ENCODE data around the gene C8A. TPM values are rescaled to one million over a fixed set of nuclear protein-coding genes. Genes with fewer than 3 reads are reported as not detected.

The C8A gene
- total and polyA plus RNA-seq, 2 of the 13 experiments (the other 11 are each of a cell fraction or from before 2014, with no cell fraction given) = 10.5 to 15.0 TPM

- intact Hi-C loops (cut with micrococcal nuclease; ENCODE audit: unreplicated experiment) (no loop called here), in situ Hi-C loops (cut with HindIII; ENCODE audit: extremely low pct_ligation_motif_present, low pct_unique_long_range_greater_than_20kb) (no loop called here)
- Histone ChIP-seq H4K20me1 (ENCODE audit: insufficient read depth, low read length) (no peaks in the 10 kb centered on the region), H3K4me3 (replicated peaks in 1 of 3; ENCODE audit: insufficient read depth in 1 of 3, low read depth in 2 of 3, low read length in 3 of 3) (peak overlapping the region; percentile 46 to 62 (median 49); a peak in 5 of 6 replicates), H3K9ac (ENCODE audit: insufficient read depth, low read depth, low read length) (peak overlapping the region; percentile 70), H3K27me3 (ENCODE audit: control insufficient read depth in 1 of 2, insufficient read depth in 2 of 2, low read length in 2 of 2) (no peaks in the 10 kb centered on the region), H2AFZ (ENCODE audit: low read length) (no peak overlapping the region), H3K4me1 (ENCODE audit: insufficient read depth, low read length) (peaks cover 74% of the 10 kb centered on the region), H3K4me2 (ENCODE audit: low read depth, low read length) (peak overlapping the region; percentile 87), H3K36me3 (replicated peaks in 1 of 2; ENCODE audit: control insufficient read depth in 1 of 2, insufficient read depth in 2 of 2, low read length in 2 of 2) (no peaks in the 10 kb centered on the region), H3K27ac (ENCODE audit: extremely low read length, insufficient read depth, low read length) (peak overlapping the region; percentile 89), H3K79me2 (ENCODE audit: insufficient read depth, low read length) (peaks cover 17% of the 10 kb centered on the region), H3K9me3 (ENCODE audit: low read length) (no peaks in the 10 kb centered on the region)
- no peak for ATAC-seq
- CTCF ChIA-PET (ENCODE audit: low intra/inter-chr PET ratio, low total read pairs) = no interaction called here
- FAIRE-seq = peak; percentile 39
- POLR2A ChIA-PET = interaction anchor here (1.6 to 3.6 kb wide), 3 partner anchors 24 to 110 kb away, joined by 4 to 63 read pairs (median 28); partner anchors contain the start of gene C8B
- no TSS peak for BruUV-seq (replicated peaks)
- no peak for DNase-seq (ENCODE audit: low spot score)
- TF ChIP-seq ZNF629 (CRISPR knock-in tag; conservative IDR thresholded peaks at IDR 0.05) (peak; percentile 47), BCL3 (CRISPR knock-in tag; IDR thresholded peaks at IDR 0.05) (no peak), PPARG (CRISPR knock-in tag; conservative IDR thresholded peaks at IDR 0.05) (peak; percentile 93), PAXIP1 (CRISPR knock-in tag; conservative IDR thresholded peaks at IDR 0.05) (peak; percentile 27; the same call in 1 of the 2 replicates), RXRB (CRISPR knock-in tag; IDR thresholded peaks at IDR 0.05; ENCODE audit: borderline replicate concordance) (peak; percentile 77), SP1 (IDR thresholded peaks at IDR 0.05) (no peak), SP1 (CRISPR knock-in tag; IDR thresholded peaks at IDR 0.05) (no peak), ZBTB4 (CRISPR knock-in tag; IDR thresholded peaks at IDR 0.05; ENCODE audit: borderline replicate concordance) (no peak), ZMYM2 (CRISPR knock-in tag; IDR thresholded peaks at IDR 0.05) (no peak), ZEB1 (IDR thresholded peaks at IDR 0.05; ENCODE audit: insufficient replicate concordance, low read depth) (no peak), THAP11 (CRISPR knock-in tag; IDR thresholded peaks at IDR 0.05) (no peak), ZNF276 (CRISPR knock-in tag; IDR thresholded peaks at IDR 0.05; ENCODE audit: low read depth) (no peak), ZNF703 (CRISPR knock-in tag; IDR thresholded peaks at IDR 0.05; ENCODE audit: borderline replicate concordance) (no peak), ZSCAN21 (CRISPR knock-in tag; IDR thresholded peaks at IDR 0.05; ENCODE audit: borderline replicate concordance) (no peak)
Observed at GRCh38 chr1:56856186-56856585, 1.6 kb downstream of the C8A start.

Measured in HepG2 (cell line).